HepG2 (cell line): ENCODE results near the gene UBE2E1.

Source experiments
- ASH2L ChIP-seq: fragments of 300-600, 200-600 bp; sonication (generic); IDR thresholded peaks from 2 replicates; pipeline ENCODE4 v1.7.0; 2017; ENCODE audit warnings: low read depth, mild to moderate bottlenecking, moderate library complexity, mixed read lengths, low read length; ENCODE audit not compliant: insufficient read length
- CCAR2 ChIP-seq: fragments of 200-400 bp; formaldehyde crosslinking; optimal IDR thresholded peaks from 2 replicates; pipeline ENCODE3; 2018; ENCODE audit warnings: low read depth, mild to moderate bottlenecking, low read length, moderate library complexity
- CEBPZ ChIP-seq: IDR thresholded peaks from 2 replicates; pipeline ENCODE4 v1.6.1; 2012; ENCODE audit warnings: low read length, improper control_type of control experiment
- CREM ChIP-seq, 2 experiments: sonication (generic) in 1 of 2; formaldehyde crosslinking in 1 of 2; IDR thresholded peaks; 2 replicates each; pipeline versions ENCODE4 v1.4.0 to v1.6.1; 2016 to 2020; ENCODE audit warnings: antibody characterized with exemption in 1 of 2, mild to moderate bottlenecking in 1 of 2, missing genetic modification reagents in 1 of 2
- GMEB1 ChIP-seq: sonication (generic); formaldehyde crosslinking; IDR thresholded peaks from 2 replicates; pipeline ENCODE4 v1.5.1; 2020; ENCODE audit warnings: missing genetic modification reagents, mild to moderate bottlenecking, borderline replicate concordance
- IRF2 ChIP-seq: IDR thresholded peaks from 2 replicates; pipeline ENCODE4 v1.6.1; 2018; ENCODE audit warnings: missing genetic modification reagents, missing compliant biosample characterization
- MAZ ChIP-seq, 2 experiments: sonication (generic) in 1 of 2; formaldehyde crosslinking in 1 of 2; IDR thresholded peaks; 2 replicates each; pipeline versions ENCODE4 v1.5.0 to v1.6.1; 2012 to 2020; ENCODE audit warnings: low read depth in 2 of 2, mild to moderate bottlenecking in 2 of 2, borderline replicate concordance in 1 of 2, improper control_type of control experiment in 1 of 2, low read length in 1 of 2, missing genetic modification reagents in 1 of 2, moderate library complexity in 1 of 2
- POLR2AphosphoS5 ChIP-seq: IDR thresholded peaks from 2 replicates; pipeline ENCODE4 v1.6.1; 2012; ENCODE audit warnings: low read depth, low read length
- SMC3 ChIP-seq: IDR thresholded peaks from 2 replicates; pipeline ENCODE4 v1.6.1; 2011; ENCODE audit warnings: low read length, improper control_type of control experiment
- ZBTB7A ChIP-seq: sonication (generic); formaldehyde crosslinking; IDR thresholded peaks from 2 replicates; pipeline ENCODE4 v1.8.0; 2022; ENCODE audit warnings: mild to moderate bottlenecking, missing genetic modification reagents
- ZNF616 ChIP-seq: sonication (generic); formaldehyde crosslinking; IDR thresholded peaks from 2 replicates; pipeline ENCODE4 v1.5.0; 2020; ENCODE audit warnings: low read depth, mild to moderate bottlenecking, missing genetic modification reagents
- TF ChIP-seq, protein P1 (sequence below): sonication (generic); formaldehyde crosslinking; IDR thresholded peaks from 2 replicates; pipeline ENCODE4 v1.8.0; 2023; ENCODE audit warnings: mild to moderate bottlenecking, missing genetic modification reagents
- TF ChIP-seq, protein P2 (sequence below): sonication (generic); formaldehyde crosslinking; IDR thresholded peaks from 2 replicates; pipeline ENCODE4 v1.5.0; 2020; ENCODE audit warnings: missing genetic modification reagents

- TF ChIP-seq CCAR2 (no peak), MAZ (IDR thresholded peaks at IDR 0.05; ENCODE audit: borderline replicate concordance, low read depth, low read length) (no peak), MAZ (CRISPR knock-in tag; IDR thresholded peaks at IDR 0.05; ENCODE audit: low read depth) (no peak), ZNF616 (CRISPR knock-in tag) (no peak), CREM (IDR thresholded peaks at IDR 0.05) (no peak), CREM (CRISPR knock-in tag; IDR thresholded peaks at IDR 0.05) (no peak), ASH2L (no peak), SMC3 (no peak), CEBPZ (no peak), IRF2 (CRISPR knock-in tag) (no peak), POLR2AphosphoS5 (no peak), GMEB1 (no peak), ZBTB7A (CRISPR knock-in tag) (no peak)
- TF ChIP-seq, protein P1, sequence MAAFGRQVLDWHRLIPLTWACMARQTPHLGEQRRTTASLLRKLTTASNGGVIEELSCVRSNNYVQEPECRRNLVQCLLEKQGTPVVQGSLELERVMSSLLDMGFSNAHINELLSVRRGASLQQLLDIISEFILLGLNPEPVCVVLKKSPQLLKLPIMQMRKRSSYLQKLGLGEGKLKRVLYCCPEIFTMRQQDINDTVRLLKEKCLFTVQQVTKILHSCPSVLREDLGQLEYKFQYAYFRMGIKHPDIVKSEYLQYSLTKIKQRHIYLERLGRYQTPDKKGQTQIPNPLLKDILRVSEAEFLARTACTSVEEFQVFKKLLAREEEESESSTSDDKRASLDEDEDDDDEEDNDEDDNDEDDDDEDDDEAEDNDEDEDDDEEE (CRISPR knock-in tag), result no peak
- TF ChIP-seq, protein P2, sequence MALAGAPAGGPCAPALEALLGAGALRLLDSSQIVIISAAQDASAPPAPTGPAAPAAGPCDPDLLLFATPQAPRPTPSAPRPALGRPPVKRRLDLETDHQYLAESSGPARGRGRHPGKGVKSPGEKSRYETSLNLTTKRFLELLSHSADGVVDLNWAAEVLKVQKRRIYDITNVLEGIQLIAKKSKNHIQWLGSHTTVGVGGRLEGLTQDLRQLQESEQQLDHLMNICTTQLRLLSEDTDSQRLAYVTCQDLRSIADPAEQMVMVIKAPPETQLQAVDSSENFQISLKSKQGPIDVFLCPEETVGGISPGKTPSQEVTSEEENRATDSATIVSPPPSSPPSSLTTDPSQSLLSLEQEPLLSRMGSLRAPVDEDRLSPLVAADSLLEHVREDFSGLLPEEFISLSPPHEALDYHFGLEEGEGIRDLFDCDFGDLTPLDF (CRISPR knock-in tag), result no peak
Measured at GRCh38 chr3:23920151-23920655, 114.4 kb downstream of the UBE2E1 start.
